HepG2 (cell line): Measurements from ENCODE around the gene VCAM1. TPM values are rescaled to one million over a fixed set of nuclear protein-coding genes. Genes with fewer than 3 reads are reported as not detected.

ENCODE experiments used
- ATAC-seq: fragments of 200-7000 bp; cut with Tn5 transposase; 3 replicates; pipeline ENCODE4 v1.9.1; 2020; ENCODE audit warnings: mild to moderate bottlenecking, moderate library complexity
- BruUV-seq: library from RNA; stranded (reverse); fragments of 400-500 nt; replicated peaks from 2 replicates; lab custom pipeline; 2021; lab: Mats Ljungman, UMichigan
- CTCF ChIA-PET: fragments of 300-600 bp; formaldehyde crosslinking; extraction: SDS; loops from one replicate; lab custom pipeline; 2021; ENCODE audit warnings: low total read pairs, inconsistent platforms, low intra/inter-chr PET ratio; lab: Yijun Ruan, JAX
- POLR2A ChIA-PET: fragments of 350-600 bp; sonication (Branson Sonifier 250); formaldehyde crosslinking; loops from one replicate; lab custom pipeline; 2020; ENCODE audit warnings: antibody characterized with exemption, inconsistent platforms; lab: Yijun Ruan, JAX
- DNase-seq: peaks from one replicate; pipeline ENCODE4 v3.0.0-alpha.2; 2015; ENCODE audit warnings: low spot score
- FAIRE-seq: peaks from 3 replicates; lab custom pipeline; 2011; peaks lifted over from hg19 to GRCh38; lab: Jason Lieb, UNC
- H2AFZ ChIP-seq: one replicate; pipeline ENCODE4 v1.6.1; 2011; ENCODE audit warnings: low read length, inconsistent platforms
- H3K27ac ChIP-seq: fragments of 300-600 bp; 3 replicates; pipeline ENCODE4 v1.8.0; 2011; ENCODE audit warnings: mixed run types, mild to moderate bottlenecking, mixed read lengths, low read length, inconsistent platforms; ENCODE audit not compliant: insufficient read depth; ENCODE audit errors: extremely low read length
- H3K27me3 ChIP-seq, 2 experiments: fragments of 200-600 bp in 1 of 2; 2 replicates in 1 of 2; 3 replicates in 1 of 2; pipeline versions ENCODE4 v1.6.0 to v1.8.0; 2011; ENCODE audit warnings: low read length in 2 of 2, mild to moderate bottlenecking in 2 of 2, moderate library complexity in 2 of 2, inconsistent platforms in 1 of 2; ENCODE audit not compliant: insufficient read depth in 2 of 2, control insufficient read depth in 1 of 2
- H3K36me3 ChIP-seq, 2 experiments: fragments of 200-600 bp in 1 of 2; replicated peaks in 1 of 2; 2 replicates in 1 of 2; 3 replicates in 1 of 2; pipeline versions ENCODE4 v1.5.1 to v1.8.0; 2011; ENCODE audit warnings: low read length in 2 of 2, inconsistent platforms in 1 of 2; ENCODE audit not compliant: insufficient read depth in 2 of 2, control insufficient read depth in 1 of 2
- H3K4me1 ChIP-seq: 2 replicates; pipeline ENCODE4 v1.5.1; 2012; ENCODE audit warnings: low read length, inconsistent platforms; ENCODE audit not compliant: insufficient read depth
- H3K4me2 ChIP-seq: 2 replicates; pipeline ENCODE4 v1.6.0; 2011; ENCODE audit warnings: low read depth, low read length, inconsistent platforms
- H3K4me3 ChIP-seq, 3 experiments: fragments of 200-600 bp in 1 of 3; sonication (generic), shearing (Covaris generic) in 1 of 3; replicated peaks in 1 of 3; 2 replicates each; pipeline ENCODE4 v1.5.1; 2011 to 2016; ENCODE audit warnings: low read length in 3 of 3, inconsistent platforms in 2 of 3, low read depth in 2 of 3, mild to moderate bottlenecking in 2 of 3, control low read depth in 1 of 3, mixed read lengths in 1 of 3; ENCODE audit not compliant: insufficient read depth in 1 of 3
- H3K79me2 ChIP-seq: one replicate; pipeline ENCODE4 v1.6.1; 2011; ENCODE audit warnings: low read length, inconsistent platforms; ENCODE audit not compliant: insufficient read depth
- H3K9ac ChIP-seq: 2 replicates; pipeline ENCODE4 v1.6.0; 2011; ENCODE audit warnings: mild to moderate bottlenecking, low read depth, low read length, inconsistent platforms; ENCODE audit not compliant: insufficient read depth
- H3K9me3 ChIP-seq: 2 replicates; pipeline ENCODE4 v1.5.1; 2012; ENCODE audit warnings: mild to moderate bottlenecking, low read length
- H4K20me1 ChIP-seq: 2 replicates; pipeline ENCODE4 v1.6.0; 2011; ENCODE audit warnings: inconsistent platforms, mild to moderate bottlenecking, low read length, moderate library complexity; ENCODE audit not compliant: insufficient read depth
- ATF7 ChIP-seq, 2 experiments: fragments of 450-650 bp in 1 of 2; sonication (generic) in 1 of 2; formaldehyde crosslinking in 1 of 2; IDR thresholded peaks; 2 replicates each; pipeline versions ENCODE4 v1.4.0 to v1.6.1; 2016 to 2020; ENCODE audit warnings: antibody characterized with exemption in 1 of 2, mild to moderate bottlenecking in 1 of 2, missing genetic modification reagents in 1 of 2
- CREB1 ChIP-seq, 2 experiments: fragments of 450-650 bp in 1 of 2; IDR thresholded peaks; 2 replicates each; pipeline ENCODE4 v1.6.1; 2016 to 2017; ENCODE audit warnings: control low read depth in 1 of 2, mild to moderate bottlenecking in 1 of 2, missing compliant biosample characterization in 1 of 2, missing genetic modification characterization in 1 of 2
- HNRNPK ChIP-seq: fragments of 200-400 bp; formaldehyde crosslinking; IDR thresholded peaks from 2 replicates; pipeline ENCODE4 v1.6.1; 2018; ENCODE audit warnings: low read length, low read depth, moderate library complexity, mild to moderate bottlenecking; ENCODE audit not compliant: poor library complexity, severe bottlenecking
- KDM1A ChIP-seq: IDR thresholded peaks from 2 replicates; pipeline ENCODE4 v1.6.1; 2016; ENCODE audit warnings: missing compliant biosample characterization
- MAFK ChIP-seq, 2 experiments: IDR thresholded peaks in 1 of 2; conservative IDR thresholded peaks in 1 of 2; 2 replicates each; pipeline ENCODE4 v1.6.1; 2011; ENCODE audit warnings: improper control_type of control experiment in 2 of 2, low read length in 2 of 2
- NFE2L2 ChIP-seq: fragments of 150-350 bp; IDR thresholded peaks from 2 replicates; pipeline ENCODE4 v1.6.1; 2014; ENCODE audit warnings: low read length
- YEATS2 ChIP-seq: sonication (generic); formaldehyde crosslinking; IDR thresholded peaks from 2 replicates; pipeline ENCODE4 v1.4.0; 2020; ENCODE audit warnings: missing genetic modification reagents, borderline replicate concordance
- ZMAT3 ChIP-seq: sonication (generic); formaldehyde crosslinking; conservative IDR thresholded peaks from 2 replicates; pipeline ENCODE4 v1.7.0; 2021; ENCODE audit warnings: missing genetic modification reagents
- ZNF331 ChIP-seq: sonication (generic); formaldehyde crosslinking; IDR thresholded peaks from 2 replicates; pipeline ENCODE4 v1.4.0; 2020; ENCODE audit warnings: missing genetic modification reagents
- ZNF879 ChIP-seq: sonication (generic); formaldehyde crosslinking; IDR thresholded peaks from 2 replicates; pipeline ENCODE4 v1.8.1; 2023; ENCODE audit warnings: missing genetic modification reagents
- WGBS: methylation state at CpG from one replicate; pipeline ENCODE4 v1.1.6; 2017; ENCODE audit warnings: low lambda C conversion rate; 5-methylcytosine and 5-hydroxymethylcytosine counted together
- in situ Hi-C: cut with HindIII; loops from 2 replicates; pipeline ENCODE4 v1.10.0; 2017; ENCODE audit warnings: low pct_unique_long_range_greater_than_20kb; ENCODE audit not compliant: extremely low pct_ligation_motif_present
- intact Hi-C: fragments of 100-400 bp; cut with micrococcal nuclease; formaldehyde crosslinking; loops from one replicate; pipeline ENCODE4 v1.10.0; 2022; ENCODE audit not compliant: unreplicated experiment
- polyA plus RNA-seq, 8 experiments: library from polyadenylated mRNA; depleted of rRNA in 3 of 8; stranded (reverse) in 7 of 8; unstranded in 1 of 8; fragments of >200 nt; fragmentation: Illumina TruSeq in 4 of 8; extraction: Trizol in 4 of 8; gene quantifications; 2 replicates each; pipeline versions ENCODE4 v1.2.1 to v1.2.3, GENCODE V29; 2011 to 2016; ENCODE audit warnings: low read depth in 4 of 8, missing spikeins in 1 of 8, mixed read lengths in 1 of 8; ENCODE audit not compliant: insufficient read depth in 1 of 8
- total RNA-seq, 5 experiments: library from RNA; depleted of rRNA; stranded (reverse); fragments of >200 nt; fragmentation: Illumina TruSeq; extraction: Trizol; gene quantifications; 2 replicates each; pipeline ENCODE4 v1.2.3, GENCODE V29; 2016; ENCODE audit warnings: low read depth in 1 of 5
- TF ChIP-seq, protein P1 (sequence below): sonication (generic); formaldehyde crosslinking; IDR thresholded peaks from 2 replicates; pipeline ENCODE4 v1.4.0; 2020; ENCODE audit warnings: missing genetic modification reagents, borderline replicate concordance
- TF ChIP-seq, protein P2 (sequence below): sonication (generic); formaldehyde crosslinking; IDR thresholded peaks from 2 replicates; pipeline ENCODE4 v1.5.0; 2020; ENCODE audit warnings: mild to moderate bottlenecking, missing genetic modification reagents, moderate library complexity

Gene VCAM1
- total and polyA plus RNA-seq, 2 of the 13 experiments (the other 11 are each of a cell fraction or from before 2014, with no cell fraction given) = not detected

DNA sequence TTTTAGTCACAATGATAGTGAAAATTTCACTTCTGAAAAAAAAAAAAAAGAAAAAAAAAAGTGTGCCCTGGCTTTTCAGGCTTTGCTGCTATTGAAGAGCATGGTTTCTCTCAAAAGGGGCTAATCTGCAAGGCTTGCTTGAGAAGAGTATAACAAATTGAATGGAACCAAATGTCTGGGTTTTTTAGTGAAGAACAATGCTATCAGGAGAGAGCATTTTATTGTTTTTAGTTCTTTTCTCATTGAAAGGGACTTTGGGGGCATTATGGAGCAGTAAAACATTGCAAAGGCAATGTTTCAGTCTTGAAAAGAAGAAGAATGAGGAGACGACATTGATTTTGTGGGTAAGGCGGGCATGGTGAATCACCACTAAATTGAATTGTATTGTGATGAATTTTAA, 28.2 kb downstream of the VCAM1 start (continued):
- TF ChIP-seq, protein P1, sequence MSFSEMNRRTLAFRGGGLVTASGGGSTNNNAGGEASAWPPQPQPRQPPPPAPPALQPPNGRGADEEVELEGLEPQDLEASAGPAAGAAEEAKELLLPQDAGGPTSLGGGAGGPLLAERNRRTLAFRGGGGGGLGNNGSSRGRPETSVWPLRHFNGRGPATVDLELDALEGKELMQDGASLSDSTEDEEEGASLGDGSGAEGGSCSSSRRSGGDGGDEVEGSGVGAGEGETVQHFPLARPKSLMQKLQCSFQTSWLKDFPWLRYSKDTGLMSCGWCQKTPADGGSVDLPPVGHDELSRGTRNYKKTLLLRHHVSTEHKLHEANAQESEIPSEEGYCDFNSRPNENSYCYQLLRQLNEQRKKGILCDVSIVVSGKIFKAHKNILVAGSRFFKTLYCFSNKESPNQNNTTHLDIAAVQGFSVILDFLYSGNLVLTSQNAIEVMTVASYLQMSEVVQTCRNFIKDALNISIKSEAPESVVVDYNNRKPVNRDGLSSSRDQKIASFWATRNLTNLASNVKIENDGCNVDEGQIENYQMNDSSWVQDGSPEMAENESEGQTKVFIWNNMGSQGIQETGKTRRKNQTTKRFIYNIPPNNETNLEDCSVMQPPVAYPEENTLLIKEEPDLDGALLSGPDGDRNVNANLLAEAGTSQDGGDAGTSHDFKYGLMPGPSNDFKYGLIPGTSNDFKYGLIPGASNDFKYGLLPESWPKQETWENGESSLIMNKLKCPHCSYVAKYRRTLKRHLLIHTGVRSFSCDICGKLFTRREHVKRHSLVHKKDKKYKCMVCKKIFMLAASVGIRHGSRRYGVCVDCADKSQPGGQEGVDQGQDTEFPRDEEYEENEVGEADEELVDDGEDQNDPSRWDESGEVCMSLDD (CRISPR knock-in tag) = no peak
- TF ChIP-seq ZNF331 (CRISPR knock-in tag) = no peak

DNA sequence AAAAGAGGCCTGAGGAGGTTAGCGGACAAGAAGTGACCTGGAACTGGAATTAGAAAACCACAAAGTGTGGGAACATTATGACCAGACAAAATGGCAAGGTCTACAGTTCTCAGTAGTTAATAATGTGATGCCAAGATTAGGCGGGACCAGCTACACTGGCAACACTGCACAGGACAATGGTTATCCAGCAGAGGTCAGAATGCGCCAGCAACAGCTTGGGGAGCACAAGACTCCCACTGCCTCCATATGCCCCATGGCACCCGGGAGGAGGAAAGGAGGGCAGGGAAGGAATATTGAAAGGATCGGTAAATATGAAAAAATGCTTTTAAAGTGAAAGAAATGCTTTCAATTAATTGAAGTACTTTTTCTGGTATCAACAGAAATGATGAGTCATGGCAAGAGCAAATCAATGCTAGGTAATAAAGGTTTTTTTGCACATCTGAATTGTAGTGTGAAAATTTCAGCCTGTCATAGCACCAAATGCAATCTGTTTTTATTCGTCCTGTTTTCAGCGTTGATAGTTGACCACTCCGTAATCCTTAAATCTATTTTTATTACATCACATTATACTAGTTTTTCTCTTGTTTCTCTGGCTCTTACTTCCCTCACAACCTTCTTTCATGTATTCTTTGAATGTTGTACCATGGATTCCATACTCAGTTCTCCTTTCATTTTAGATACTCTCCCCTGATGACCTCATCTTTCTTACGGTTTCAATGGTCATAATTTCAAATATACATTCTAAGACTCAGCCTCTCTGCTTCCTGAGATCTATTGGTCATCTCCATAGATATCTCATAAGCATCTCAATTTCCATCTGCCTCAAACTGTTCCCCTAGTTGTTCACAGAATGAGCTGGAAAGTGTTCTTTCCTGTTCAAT, 30.7 kb downstream of the VCAM1 start:
- Histone ChIP-seq H3K9ac (no peak overlapping the region), H3K4me3 (no peak overlapping the region), H3K79me2 (no peaks in the 10 kb centered on the region), H3K36me3 (no peaks in the 10 kb centered on the region), H3K27ac (no peak overlapping the region), H3K9me3 (no peaks in the 10 kb centered on the region), H3K27me3 (no peaks in the 10 kb centered on the region; a peak in 1 of 5 replicates), H3K4me1 (no peaks in the 10 kb centered on the region), H4K20me1 (no peaks in the 10 kb centered on the region), H3K4me2 (no peak overlapping the region), H2AFZ (no peak overlapping the region)
- ChIA-PET CTCF (no interaction called here), POLR2A (no interaction called here)
- in situ Hi-C loops (no loop called here), intact Hi-C loops (no loop called here)
- WGBS = 59% methylated on average over 9 of the region's 9 CpGs
- DNase-seq = no peak
- FAIRE-seq = no peak
- no TSS peak for BruUV-seq
- peak; percentile 50; the same call in 2 of the 3 replicates for ATAC-seq
- no peak for TF ChIP-seq HNRNPK
- TF ChIP-seq, protein P2, sequence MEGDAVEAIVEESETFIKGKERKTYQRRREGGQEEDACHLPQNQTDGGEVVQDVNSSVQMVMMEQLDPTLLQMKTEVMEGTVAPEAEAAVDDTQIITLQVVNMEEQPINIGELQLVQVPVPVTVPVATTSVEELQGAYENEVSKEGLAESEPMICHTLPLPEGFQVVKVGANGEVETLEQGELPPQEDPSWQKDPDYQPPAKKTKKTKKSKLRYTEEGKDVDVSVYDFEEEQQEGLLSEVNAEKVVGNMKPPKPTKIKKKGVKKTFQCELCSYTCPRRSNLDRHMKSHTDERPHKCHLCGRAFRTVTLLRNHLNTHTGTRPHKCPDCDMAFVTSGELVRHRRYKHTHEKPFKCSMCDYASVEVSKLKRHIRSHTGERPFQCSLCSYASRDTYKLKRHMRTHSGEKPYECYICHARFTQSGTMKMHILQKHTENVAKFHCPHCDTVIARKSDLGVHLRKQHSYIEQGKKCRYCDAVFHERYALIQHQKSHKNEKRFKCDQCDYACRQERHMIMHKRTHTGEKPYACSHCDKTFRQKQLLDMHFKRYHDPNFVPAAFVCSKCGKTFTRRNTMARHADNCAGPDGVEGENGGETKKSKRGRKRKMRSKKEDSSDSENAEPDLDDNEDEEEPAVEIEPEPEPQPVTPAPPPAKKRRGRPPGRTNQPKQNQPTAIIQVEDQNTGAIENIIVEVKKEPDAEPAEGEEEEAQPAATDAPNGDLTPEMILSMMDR (CRISPR knock-in tag) = peak; percentile 24; the same call in 1 of the 2 replicates
- no peak for TF ChIP-seq KDM1A (CRISPR knock-in tag)
- no peak for TF ChIP-seq ZMAT3 (CRISPR knock-in tag)
- TF ChIP-seq MAFK (conservative IDR thresholded peaks at IDR 0.05 in 1 of 2, IDR thresholded peaks at IDR 0.05 in 1 of 2; ENCODE audit: low read length in 2 of 2) = 0 out of 4 replicates have a peak, but pooled peaks of 1 of the 2 experiments have one; percentile 6
- TF ChIP-seq CREB1 (IDR thresholded peaks at IDR 0.05) = peak; percentile 26; the same call in 1 of the 2 replicates
- no peak for TF ChIP-seq CREB1 (CRISPR knock-in tag; IDR thresholded peaks at IDR 0.05)
- TF ChIP-seq YEATS2 (CRISPR knock-in tag) = no peak
- TF ChIP-seq ZNF879 (CRISPR knock-in tag) = no peak
- TF ChIP-seq ATF7 (IDR thresholded peaks at IDR 0.05) = peak; percentile 82
- no peak for TF ChIP-seq ATF7 (CRISPR knock-in tag; IDR thresholded peaks at IDR 0.05)
- peak; percentile 65 for TF ChIP-seq NFE2L2
